ENCODE measurements around the gene SLC2A9. TPM values are rescaled to one million over a fixed set of nuclear protein-coding genes. Genes with fewer than 3 reads are reported as not detected.

Gene SLC2A9
- polyA plus RNA-seq, 2 of the 4 experiments (the other 2 are of a cell fraction) = 0.62 to 0.70 TPM

DNA sequence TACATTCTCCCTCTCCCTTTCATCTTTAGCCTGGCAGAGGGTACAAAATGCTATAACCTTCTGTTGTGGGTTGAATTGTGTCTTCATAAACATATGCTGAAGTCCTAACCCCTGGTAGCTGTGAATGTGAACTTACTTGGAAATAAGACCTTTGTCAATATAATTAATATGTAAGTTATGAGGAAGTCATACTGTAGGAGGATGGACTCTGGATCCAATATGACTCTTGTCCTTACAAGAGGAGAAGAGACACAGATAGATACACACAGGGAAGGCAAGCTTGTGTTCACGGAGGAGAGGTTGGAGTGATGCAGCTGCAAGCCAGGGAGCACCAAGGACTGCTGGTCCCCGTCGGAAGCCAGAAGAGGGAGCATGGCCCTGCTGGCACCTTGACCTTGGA lies 94.7 kb downstream of the SLC2A9 start:
- ChIA-PET CTCF (no interaction called here), POLR2A (no interaction called here)
- Histone ChIP-seq H3K9me3 (no peaks in the 10 kb centered on the region), H3K27ac (no peak overlapping the region), H3K4me3 (no peak overlapping the region), H3K4me1 (no peaks in the 10 kb centered on the region), H3K4me2 (no peak overlapping the region)
- WGBS (ENCODE audit: missing lambda C conversion rate) = 73% methylated on average over 3 of the region's 3 CpGs
- no peak for ATAC-seq
- DNase-seq (ENCODE audit: low read depth in 1 of 2, low spot score in 1 of 2) = no peak
- no peak for FAIRE-seq
- TF ChIP-seq ESRRA (IDR thresholded peaks at IDR 0.05; ENCODE audit: borderline replicate concordance, low read length) (no peak), HOXB13 (CRISPR knock-in tag; IDR thresholded peaks at IDR 0.05; ENCODE audit: low read depth) (no peak), SMC3 (IDR thresholded peaks at IDR 0.05) (no peak), CHD4 (IDR thresholded peaks at IDR 0.05; ENCODE audit: borderline replicate concordance) (no peak), KDM5A (IDR thresholded peaks at IDR 0.05) (no peak), FOSL2 (IDR thresholded peaks at IDR 0.05) (no peak), FOSL2 (CRISPR knock-in tag; IDR thresholded peaks at IDR 0.05) (no peak), PHF8 (IDR thresholded peaks at IDR 0.05; ENCODE audit: borderline replicate concordance, low read depth) (no peak), RNF2 (IDR thresholded peaks at IDR 0.05; ENCODE audit: borderline replicate concordance, low read depth) (no peak), SREBF2 (IDR thresholded peaks at IDR 0.05) (no peak), EHF (CRISPR knock-in tag; IDR thresholded peaks at IDR 0.05) (no peak), GATA3 (IDR thresholded peaks at IDR 0.05; ENCODE audit: borderline replicate concordance) (no peak), MAZ (IDR thresholded peaks at IDR 0.05; ENCODE audit: borderline replicate concordance, low read depth, low read length) (no peak), RAD21 (conservative IDR thresholded peaks at IDR 0.05 in 1 of 2, IDR thresholded peaks at IDR 0.05 in 1 of 2) (no peak), FOSB (CRISPR knock-in tag; IDR thresholded peaks at IDR 0.05) (no peak), CBX8 (IDR thresholded peaks at IDR 0.05) (no peak), NR3C1 (IDR thresholded peaks at IDR 0.05) (no peak)
- TF ChIP-seq, protein P1, sequence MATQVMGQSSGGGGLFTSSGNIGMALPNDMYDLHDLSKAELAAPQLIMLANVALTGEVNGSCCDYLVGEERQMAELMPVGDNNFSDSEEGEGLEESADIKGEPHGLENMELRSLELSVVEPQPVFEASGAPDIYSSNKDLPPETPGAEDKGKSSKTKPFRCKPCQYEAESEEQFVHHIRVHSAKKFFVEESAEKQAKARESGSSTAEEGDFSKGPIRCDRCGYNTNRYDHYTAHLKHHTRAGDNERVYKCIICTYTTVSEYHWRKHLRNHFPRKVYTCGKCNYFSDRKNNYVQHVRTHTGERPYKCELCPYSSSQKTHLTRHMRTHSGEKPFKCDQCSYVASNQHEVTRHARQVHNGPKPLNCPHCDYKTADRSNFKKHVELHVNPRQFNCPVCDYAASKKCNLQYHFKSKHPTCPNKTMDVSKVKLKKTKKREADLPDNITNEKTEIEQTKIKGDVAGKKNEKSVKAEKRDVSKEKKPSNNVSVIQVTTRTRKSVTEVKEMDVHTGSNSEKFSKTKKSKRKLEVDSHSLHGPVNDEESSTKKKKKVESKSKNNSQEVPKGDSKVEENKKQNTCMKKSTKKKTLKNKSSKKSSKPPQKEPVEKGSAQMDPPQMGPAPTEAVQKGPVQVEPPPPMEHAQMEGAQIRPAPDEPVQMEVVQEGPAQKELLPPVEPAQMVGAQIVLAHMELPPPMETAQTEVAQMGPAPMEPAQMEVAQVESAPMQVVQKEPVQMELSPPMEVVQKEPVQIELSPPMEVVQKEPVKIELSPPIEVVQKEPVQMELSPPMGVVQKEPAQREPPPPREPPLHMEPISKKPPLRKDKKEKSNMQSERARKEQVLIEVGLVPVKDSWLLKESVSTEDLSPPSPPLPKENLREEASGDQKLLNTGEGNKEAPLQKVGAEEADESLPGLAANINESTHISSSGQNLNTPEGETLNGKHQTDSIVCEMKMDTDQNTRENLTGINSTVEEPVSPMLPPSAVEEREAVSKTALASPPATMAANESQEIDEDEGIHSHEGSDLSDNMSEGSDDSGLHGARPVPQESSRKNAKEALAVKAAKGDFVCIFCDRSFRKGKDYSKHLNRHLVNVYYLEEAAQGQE (IDR thresholded peaks at IDR 0.05) = no peak
- TF ChIP-seq, protein P2, sequence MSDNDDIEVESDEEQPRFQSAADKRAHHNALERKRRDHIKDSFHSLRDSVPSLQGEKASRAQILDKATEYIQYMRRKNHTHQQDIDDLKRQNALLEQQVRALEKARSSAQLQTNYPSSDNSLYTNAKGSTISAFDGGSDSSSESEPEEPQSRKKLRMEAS (IDR thresholded peaks at IDR 0.05) = no peak
- TF ChIP-seq, protein P3, sequence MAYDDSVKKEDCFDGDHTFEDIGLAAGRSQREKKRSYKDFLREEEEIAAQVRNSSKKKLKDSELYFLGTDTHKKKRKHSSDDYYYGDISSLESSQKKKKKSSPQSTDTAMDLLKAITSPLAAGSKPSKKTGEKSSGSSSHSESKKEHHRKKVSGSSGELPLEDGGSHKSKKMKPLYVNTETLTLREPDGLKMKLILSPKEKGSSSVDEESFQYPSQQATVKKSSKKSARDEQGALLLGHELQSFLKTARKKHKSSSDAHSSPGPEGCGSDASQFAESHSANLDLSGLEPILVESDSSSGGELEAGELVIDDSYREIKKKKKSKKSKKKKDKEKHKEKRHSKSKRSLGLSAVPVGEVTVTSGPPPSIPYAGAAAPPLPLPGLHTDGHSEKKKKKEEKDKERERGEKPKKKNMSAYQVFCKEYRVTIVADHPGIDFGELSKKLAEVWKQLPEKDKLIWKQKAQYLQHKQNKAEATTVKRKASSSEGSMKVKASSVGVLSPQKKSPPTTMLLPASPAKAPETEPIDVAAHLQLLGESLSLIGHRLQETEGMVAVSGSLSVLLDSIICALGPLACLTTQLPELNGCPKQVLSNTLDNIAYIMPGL (CRISPR knock-in tag; IDR thresholded peaks at IDR 0.05; ENCODE audit: borderline replicate concordance) = no peak
- TF ChIP-seq, protein P4, sequence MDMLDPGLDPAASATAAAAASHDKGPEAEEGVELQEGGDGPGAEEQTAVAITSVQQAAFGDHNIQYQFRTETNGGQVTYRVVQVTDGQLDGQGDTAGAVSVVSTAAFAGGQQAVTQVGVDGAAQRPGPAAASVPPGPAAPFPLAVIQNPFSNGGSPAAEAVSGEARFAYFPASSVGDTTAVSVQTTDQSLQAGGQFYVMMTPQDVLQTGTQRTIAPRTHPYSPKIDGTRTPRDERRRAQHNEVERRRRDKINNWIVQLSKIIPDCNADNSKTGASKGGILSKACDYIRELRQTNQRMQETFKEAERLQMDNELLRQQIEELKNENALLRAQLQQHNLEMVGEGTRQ (IDR thresholded peaks at IDR 0.05) = no peak

DNA sequence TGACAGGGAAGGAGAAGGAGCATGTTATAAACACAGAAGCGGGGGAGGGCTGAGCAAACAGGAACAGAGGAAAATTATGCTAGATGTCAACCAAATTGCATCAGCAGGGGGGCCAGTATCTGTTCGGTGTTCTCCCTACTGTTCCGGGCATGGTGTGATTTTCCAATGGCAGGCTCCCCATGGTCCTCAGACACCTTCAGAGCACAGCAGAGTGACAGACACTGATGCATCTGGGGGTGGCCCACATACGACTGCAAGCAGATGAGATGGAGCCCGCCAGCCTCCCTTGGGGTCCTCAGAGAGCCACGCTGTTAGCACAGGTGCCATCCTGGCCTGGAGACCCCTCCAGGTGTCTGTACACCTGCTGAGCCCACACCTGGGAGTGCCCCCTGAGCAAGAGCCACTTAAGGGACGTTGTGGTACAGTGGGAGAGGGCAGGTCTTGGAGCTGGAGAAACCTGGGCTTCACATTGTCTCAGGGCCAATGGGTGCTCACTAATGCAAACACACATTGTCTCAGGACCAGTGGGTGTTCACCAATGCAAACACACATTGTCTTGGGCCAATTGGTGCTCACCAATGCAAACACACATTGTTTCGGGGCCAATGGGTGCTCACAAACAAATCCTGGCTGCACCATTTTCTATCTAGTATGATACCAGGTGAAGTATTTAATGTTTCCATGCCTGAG lies 95.4 kb downstream of the SLC2A9 start:
- no peak for DNase-seq (ENCODE audit: low read depth in 1 of 2, low spot score in 1 of 2)
- ChIA-PET CTCF (no interaction called here), POLR2A (no interaction called here)
- Histone ChIP-seq H3K4me1 (no peaks in the 10 kb centered on the region), H3K9me3 (no peaks in the 10 kb centered on the region), H3K4me3 (no peak overlapping the region), H3K27ac (no peak overlapping the region), H3K4me2 (no peak overlapping the region)
- WGBS (ENCODE audit: missing lambda C conversion rate) = 45% methylated on average over 6 of the region's 8 CpGs
- no peak for FAIRE-seq
- no peak for ATAC-seq
- TF ChIP-seq JUN (IDR thresholded peaks at IDR 0.05) = no peak
- no peak for TF ChIP-seq NFE2L2 (conservative IDR thresholded peaks at IDR 0.05; ENCODE audit: low read length)
- TF ChIP-seq FOSL2 (IDR thresholded peaks at IDR 0.05) = no peak
- no peak for TF ChIP-seq FOSL2 (CRISPR knock-in tag; IDR thresholded peaks at IDR 0.05)
- no peak for TF ChIP-seq KDM1A (IDR thresholded peaks at IDR 0.05; ENCODE audit: low read depth)
- no peak for TF ChIP-seq RARB (CRISPR knock-in tag; IDR thresholded peaks at IDR 0.05)
- no peak for TF ChIP-seq CEBPB (IDR thresholded peaks at IDR 0.05)
- TF ChIP-seq ZFP36 (IDR thresholded peaks at IDR 0.05; ENCODE audit: borderline replicate concordance, partially characterized antibody) = no peak
- TF ChIP-seq, protein P5, sequence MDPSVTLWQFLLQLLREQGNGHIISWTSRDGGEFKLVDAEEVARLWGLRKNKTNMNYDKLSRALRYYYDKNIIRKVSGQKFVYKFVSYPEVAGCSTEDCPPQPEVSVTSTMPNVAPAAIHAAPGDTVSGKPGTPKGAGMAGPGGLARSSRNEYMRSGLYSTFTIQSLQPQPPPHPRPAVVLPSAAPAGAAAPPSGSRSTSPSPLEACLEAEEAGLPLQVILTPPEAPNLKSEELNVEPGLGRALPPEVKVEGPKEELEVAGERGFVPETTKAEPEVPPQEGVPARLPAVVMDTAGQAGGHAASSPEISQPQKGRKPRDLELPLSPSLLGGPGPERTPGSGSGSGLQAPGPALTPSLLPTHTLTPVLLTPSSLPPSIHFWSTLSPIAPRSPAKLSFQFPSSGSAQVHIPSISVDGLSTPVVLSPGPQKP (IDR thresholded peaks at IDR 0.05; ENCODE audit: low read depth, low read length) = no peak
- no peak for TF ChIP-seq EHMT2 (IDR thresholded peaks at IDR 0.05; ENCODE audit: low read depth)
- TF ChIP-seq CHD2 (IDR thresholded peaks at IDR 0.05; ENCODE audit: low read length, partially characterized antibody) = no peak
- no peak for TF ChIP-seq CHD4 (IDR thresholded peaks at IDR 0.05; ENCODE audit: borderline replicate concordance)
- no peak for TF ChIP-seq ZSCAN20 (CRISPR knock-in tag; IDR thresholded peaks at IDR 0.05)
- no peak for TF ChIP-seq JUNB (IDR thresholded peaks at IDR 0.05)
- no peak for TF ChIP-seq SREBF2 (IDR thresholded peaks at IDR 0.05)
- TF ChIP-seq RAD21 (conservative IDR thresholded peaks at IDR 0.05 in 1 of 2, IDR thresholded peaks at IDR 0.05 in 1 of 2) = no peak

All from A549 (cell line).